NCI-H526 (cell line): ENCODE data around the gene EXOC8.
"Not testable (repeated sequence)": the region's sequence is repeated elsewhere in the genome, so short reads cannot be mapped to it uniquely, and the experiment has no call there.

Experiments used
- DNase-seq, 2 experiments: peaks; one replicate each; lab custom pipeline; 2025; lab: John Stamatoyannopoulos, UW

Gene EXOC8

GRCh38 chr1:231353086-231353485 lies 15.4 kb upstream of the EXOC8 start:
- DNase-seq: no peak

GRCh38 chr1:231351816-231352215 lies 14.2 kb upstream of the EXOC8 start:
- no peak for DNase-seq

- not testable (repeated sequence) for DNase-seq
These were observed 11.2 kb upstream of the EXOC8 start for GRCh38 chr1:231348856-231349255.

- no peak for DNase-seq
These were observed 10.8 kb upstream of the EXOC8 start for GRCh38 chr1:231348442-231348841.

- no peak for DNase-seq
These were observed 10.3 kb upstream of the EXOC8 start for GRCh38 chr1:231347961-231348360.

- DNase-seq: no peak
These were observed 2.8 kb upstream of the EXOC8 start for GRCh38 chr1:231340328-231341013.

GRCh38 chr1:231338270-231339128 lies 847 bp upstream of the EXOC8 start, which contains the start of gene SPRTN:
Gene SPRTN (plus strand): TSS chr1:231338293. CDS start chr1:231338384, 91 bp downstream.
- peak in 1 of 2 experiments; percentile 30 for DNase-seq

- DNase-seq: peak in 1 of 2 experiments; percentile 38
These were observed 595 bp downstream of the EXOC8 start for GRCh38 chr1:231337043-231337471.

- DNase-seq: peak in 1 of 2 experiments; percentile 14
These were observed 1.7 kb downstream of the EXOC8 start for GRCh38 chr1:231335663-231336602.

- no peak for DNase-seq
These were observed 2.7 kb downstream of the EXOC8 start for GRCh38 chr1:231334952-231335351.

- no peak for DNase-seq
These were observed 3.5 kb downstream of the EXOC8 start for GRCh38 chr1:231334079-231334666.

- no peak for DNase-seq
These were observed 4.9 kb downstream of the EXOC8 start for GRCh38 chr1:231332761-231333160.

- no peak for DNase-seq
These were observed 8.2 kb downstream of the EXOC8 start for GRCh38 chr1:231329483-231329882.

GRCh38 chr1:231327617-231328016 lies 10.0 kb downstream of the EXOC8 start:
- DNase-seq: no peak

- no peak for DNase-seq
These were observed 11.4 kb downstream of the EXOC8 start for GRCh38 chr1:231326248-231326647.

GRCh38 chr1:231324660-231325059 lies 13.0 kb downstream of the EXOC8 start:
- DNase-seq: no peak

GRCh38 chr1:231322880-231323530 lies 14.6 kb downstream of the EXOC8 start:
- no peak for DNase-seq

- DNase-seq: no peak
These were observed 18.6 kb downstream of the EXOC8 start for GRCh38 chr1:231319080-231319479.

GRCh38 chr1:231318568-231318967 lies 19.1 kb downstream of the EXOC8 start:
- no peak for DNase-seq

- no peak for DNase-seq
These were observed 19.7 kb downstream of the EXOC8 start for GRCh38 chr1:231318015-231318355.
